Lower leg skin (tissue), 4 donors: ENCODE measurements around the gene PXDN. TPM values are rescaled to one million over a fixed set of nuclear protein-coding genes. Genes with fewer than 3 reads are reported as not detected.
A peak's percentile ranks its signal among the peaks of the same experiment; 100 is the strongest.
"Not testable (repeated sequence)": the region's sequence is repeated elsewhere in the genome, so short reads cannot be mapped to it uniquely, and the experiment has no call there.

ENCODE experiments used
- DNase-seq, 2 donors: peaks; one replicate each; pipeline ENCODE4 v3.0.0-alpha.2; 2019; ENCODE audit warnings: low spot score in 2 of 2
- H3K4me3 ChIP-seq: fragments of 200-600 bp; sonication (generic); 2 replicates; pipeline ENCODE4 v1.5.1; 2017; ENCODE audit warnings: mild to moderate bottlenecking, low read depth; ENCODE audit not compliant: poor library complexity, severe bottlenecking
- POLR2A ChIP-seq, 2 donors: fragments of 450-650 bp; IDR thresholded peaks; one replicate each; pipeline ENCODE4 v1.6.1; 2016 to 2017; ENCODE audit warnings: antibody characterized with exemption in 2 of 2, mild to moderate bottlenecking in 1 of 2, moderate library complexity in 1 of 2
- WGBS, 2 donors: methylation state at CpG; one replicate each; pipeline ENCODE4 v1.1.5; 2018; 5-methylcytosine and 5-hydroxymethylcytosine counted together
- intact Hi-C: fragments of 100-400 bp; cut with DNase I; formaldehyde crosslinking; loops from one replicate; pipeline ENCODE4 v1.15.0; 2023; ENCODE audit warnings: low total_unique reads
- total RNA-seq, 4 donors: library from RNA; depleted of rRNA; stranded (reverse); fragments of >200 nt; gene quantifications; one replicate each; pipeline ENCODE4 v1.1.0, GENCODE V29; 2016
- TF ChIP-seq, protein P1 (sequence below), 3 donors: fragments of 450-650 bp; IDR thresholded peaks; one replicate each; pipeline ENCODE4 v1.5.1; 2016; ENCODE audit warnings: antibody characterized with exemption in 3 of 3, mild to moderate bottlenecking in 3 of 3, moderate library complexity in 2 of 3

Gene PXDN
- total RNA-seq, 4 donors from 2014 or later: 4.7 to 13.7 (median 7.0) TPM

DNA sequence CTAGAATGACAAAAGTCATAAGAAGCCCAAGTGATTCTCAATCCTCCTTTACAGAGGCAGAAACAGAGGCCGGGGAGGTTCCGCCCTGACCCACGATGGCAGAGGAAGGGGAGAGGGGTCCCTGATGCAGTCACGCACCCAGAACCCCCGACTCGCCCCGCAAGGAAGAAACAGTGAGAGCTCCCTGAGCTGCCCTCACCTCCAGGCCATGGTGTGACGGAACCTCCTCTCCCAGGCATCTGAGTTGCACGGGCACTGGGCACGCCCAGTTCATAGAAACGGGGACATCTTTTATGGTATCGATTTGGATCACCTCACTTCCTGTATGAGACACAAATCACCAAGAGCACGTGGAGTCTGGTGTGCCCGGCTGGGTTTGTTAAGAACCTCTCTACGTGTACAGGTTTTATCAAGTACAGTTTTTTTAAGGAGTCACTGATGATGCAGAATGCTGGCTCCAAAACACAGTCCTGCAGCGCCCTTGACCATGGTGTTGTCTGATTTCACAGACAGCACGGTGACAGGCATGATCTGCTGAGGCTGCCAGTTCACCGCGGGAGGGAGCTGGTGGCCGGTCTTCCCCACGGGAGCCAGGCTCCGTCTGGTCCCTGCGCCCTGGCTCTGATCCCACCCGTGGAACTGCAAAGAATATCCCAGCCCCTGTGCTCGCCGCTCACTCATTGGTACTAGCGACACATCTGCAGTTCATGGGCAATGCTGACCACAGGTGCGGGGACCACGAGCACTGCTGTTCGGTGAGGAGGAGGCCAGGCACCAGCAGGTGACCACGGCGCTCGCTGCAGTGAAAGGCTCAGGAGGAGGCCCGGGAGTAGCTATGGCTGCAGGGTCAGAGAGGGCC is 35.6 kb downstream of the PXDN start:
- TF ChIP-seq, protein P1, sequence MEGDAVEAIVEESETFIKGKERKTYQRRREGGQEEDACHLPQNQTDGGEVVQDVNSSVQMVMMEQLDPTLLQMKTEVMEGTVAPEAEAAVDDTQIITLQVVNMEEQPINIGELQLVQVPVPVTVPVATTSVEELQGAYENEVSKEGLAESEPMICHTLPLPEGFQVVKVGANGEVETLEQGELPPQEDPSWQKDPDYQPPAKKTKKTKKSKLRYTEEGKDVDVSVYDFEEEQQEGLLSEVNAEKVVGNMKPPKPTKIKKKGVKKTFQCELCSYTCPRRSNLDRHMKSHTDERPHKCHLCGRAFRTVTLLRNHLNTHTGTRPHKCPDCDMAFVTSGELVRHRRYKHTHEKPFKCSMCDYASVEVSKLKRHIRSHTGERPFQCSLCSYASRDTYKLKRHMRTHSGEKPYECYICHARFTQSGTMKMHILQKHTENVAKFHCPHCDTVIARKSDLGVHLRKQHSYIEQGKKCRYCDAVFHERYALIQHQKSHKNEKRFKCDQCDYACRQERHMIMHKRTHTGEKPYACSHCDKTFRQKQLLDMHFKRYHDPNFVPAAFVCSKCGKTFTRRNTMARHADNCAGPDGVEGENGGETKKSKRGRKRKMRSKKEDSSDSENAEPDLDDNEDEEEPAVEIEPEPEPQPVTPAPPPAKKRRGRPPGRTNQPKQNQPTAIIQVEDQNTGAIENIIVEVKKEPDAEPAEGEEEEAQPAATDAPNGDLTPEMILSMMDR (IDR thresholded peaks at IDR 0.05): no peak
- TF ChIP-seq POLR2A (IDR thresholded peaks at IDR 0.05): no peak
- WGBS, 2 donors: 58 to 67% methylated on average over 29 to 34 of the region's 34 CpGs
- H3K4me3 ChIP-seq: no peak overlapping the region
- peak; percentile 16 to 82 for DNase-seq
- intact Hi-C loops: no loop called here

DNA sequence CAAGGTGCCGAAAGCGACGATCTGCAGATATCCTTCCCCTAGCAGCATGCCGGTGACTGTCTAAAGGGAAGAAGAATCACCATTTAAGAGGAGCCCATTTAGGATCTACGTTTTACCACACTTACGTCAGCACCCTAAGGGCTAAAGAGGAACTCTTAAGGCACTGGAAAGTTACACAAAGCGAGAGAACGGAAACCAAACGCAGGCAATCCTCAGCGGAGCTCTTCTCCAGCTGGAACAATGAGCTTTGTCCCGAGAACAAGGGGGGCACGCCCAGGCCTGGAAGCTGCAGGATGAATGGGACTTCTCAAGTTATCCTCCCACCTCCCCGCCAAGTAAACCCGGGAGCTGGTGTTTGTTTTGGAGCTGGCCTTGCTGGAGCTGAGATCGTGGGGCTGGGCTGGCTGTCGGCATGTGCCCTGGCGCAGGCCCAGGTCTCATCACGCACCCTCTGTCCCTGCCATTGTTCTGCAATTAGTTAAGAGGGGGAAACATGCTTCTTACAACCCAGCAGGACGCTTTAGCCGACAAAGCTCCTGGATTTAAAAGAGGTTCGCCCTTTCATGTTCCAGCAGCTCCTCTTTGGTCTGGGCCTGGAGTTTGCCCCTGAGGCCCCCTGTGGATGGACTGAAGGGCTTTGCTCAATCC is 36.4 kb downstream of the PXDN start:
- peak; percentile 59 to 91 for DNase-seq
- intact Hi-C loops: no loop called here
- H3K4me3 ChIP-seq: no peak overlapping the region
- 10 to 14% methylated on average over 17 to 21 of the region's 21 CpGs for WGBS, 2 donors
- no peak for TF ChIP-seq POLR2A (IDR thresholded peaks at IDR 0.05)
- TF ChIP-seq, protein P1 (IDR thresholded peaks at IDR 0.05): no peak

DNA sequence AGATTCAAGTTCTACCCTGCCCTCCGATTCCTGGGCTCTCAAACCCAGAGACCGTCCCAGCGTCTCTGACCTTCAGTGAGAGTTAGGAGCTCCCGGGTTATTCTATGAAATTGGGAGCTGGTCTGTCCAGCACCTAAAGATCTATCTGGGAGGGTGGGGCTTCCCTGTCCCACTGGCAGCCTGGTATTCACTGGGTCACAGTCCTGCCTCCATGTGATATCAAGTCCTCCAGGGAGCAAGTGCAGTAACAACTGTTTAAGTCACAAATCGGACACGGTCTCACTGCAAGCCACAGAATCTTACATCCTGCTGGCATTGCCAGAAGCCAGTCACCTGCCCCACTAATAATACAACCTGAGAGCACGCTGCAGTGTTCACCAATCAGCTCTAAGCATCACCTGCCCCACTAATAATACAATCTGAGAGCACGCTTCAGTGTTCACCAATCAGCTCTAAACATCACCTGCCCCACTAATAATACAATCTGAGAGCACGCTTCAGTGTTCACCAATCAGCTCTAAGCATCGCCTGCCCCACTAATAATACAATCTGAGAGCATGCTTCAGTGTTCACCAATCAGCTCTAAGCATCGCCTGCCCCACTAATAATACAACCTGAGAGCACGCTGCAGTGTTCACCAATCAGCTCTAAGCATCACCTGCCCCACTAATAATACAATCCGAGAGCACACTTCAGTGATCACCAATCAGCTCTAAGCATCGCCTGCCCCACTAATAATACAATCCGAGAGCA is 38.0 kb downstream of the PXDN start:
- intact Hi-C loops, H3K4me3 ChIP-seq, DNase-seq: not testable (repeated sequence)
- 74 to 78% methylated on average over 11 to 15 of the region's 15 CpGs for WGBS, 2 donors

DNA sequence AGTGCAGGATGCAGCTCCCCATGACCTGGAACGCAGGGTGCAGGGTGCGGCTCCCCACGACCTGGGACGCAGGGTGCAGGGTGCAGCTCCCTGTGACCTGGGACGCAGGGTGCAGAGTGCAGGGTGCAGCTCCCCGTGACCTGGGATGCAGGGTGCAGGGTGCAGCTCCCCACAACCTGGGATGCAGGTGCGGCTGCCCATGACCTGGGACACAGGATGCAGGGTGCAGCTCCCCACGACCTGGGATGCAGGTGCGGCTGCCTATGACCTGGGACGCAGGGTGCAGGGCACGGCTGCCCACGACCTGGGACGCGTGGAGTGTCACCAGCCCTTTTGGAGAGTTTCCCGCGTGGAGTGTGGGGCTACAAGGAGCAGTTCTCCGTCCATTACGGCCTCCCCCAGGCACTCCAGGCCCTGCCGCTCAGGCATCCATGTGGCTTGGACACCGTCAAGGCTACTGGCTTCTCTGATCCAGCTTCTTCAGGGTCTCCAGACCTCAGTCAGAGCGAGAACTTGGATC is 38.7 kb downstream of the PXDN start:
- intact Hi-C loops: no loop called here
- no peak for DNase-seq
- WGBS, 2 donors: 86 to 91% methylated on average over 14 to 20 of the region's 21 CpGs

DNA sequence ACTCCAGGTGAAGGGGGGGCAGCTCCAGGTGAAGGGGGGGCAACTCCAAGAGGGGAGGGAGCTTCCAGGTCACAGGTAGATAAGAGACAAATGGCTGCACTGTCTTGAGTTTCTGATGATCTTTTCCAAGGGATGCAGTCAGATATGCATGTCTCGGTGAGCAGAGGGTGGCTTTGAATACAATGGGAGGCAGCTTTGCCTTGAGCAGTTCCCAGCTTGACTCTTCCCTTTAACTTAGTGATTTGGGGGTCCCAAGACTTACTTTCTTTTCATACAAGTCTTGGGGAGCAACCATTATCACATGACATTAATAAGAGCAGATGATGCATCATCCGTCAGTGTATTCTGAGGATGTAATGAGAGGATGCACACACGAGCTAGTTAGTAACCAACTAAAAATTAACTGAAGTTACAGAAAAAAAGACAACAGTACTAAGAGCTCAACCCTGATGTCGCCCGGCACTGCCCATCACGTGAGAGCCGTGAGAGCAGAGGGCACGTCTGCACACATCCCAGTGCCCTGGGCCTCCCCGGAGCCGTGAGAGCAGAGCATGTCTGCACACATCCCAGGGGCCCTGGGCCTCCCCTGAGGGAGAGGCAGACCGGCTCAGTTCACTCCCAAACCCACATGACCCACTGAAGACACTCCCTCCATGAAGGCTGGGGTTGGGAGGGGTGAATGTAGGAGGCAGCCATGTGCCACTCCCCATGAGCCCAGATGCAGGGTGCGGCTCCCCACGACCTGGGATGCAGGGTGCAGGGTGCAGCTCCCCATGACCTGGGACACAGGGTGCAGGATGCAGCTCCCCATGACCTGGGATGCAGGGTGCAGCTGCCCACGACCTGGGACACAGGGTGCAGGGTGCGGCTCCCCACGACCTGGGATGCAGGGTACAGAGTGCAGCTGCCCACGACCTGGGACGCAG is 39.4 kb downstream of the PXDN start:
- intact Hi-C loops: no loop called here
- DNase-seq: no peak
- TF ChIP-seq POLR2A (IDR thresholded peaks at IDR 0.05): no peak
- TF ChIP-seq, protein P1 (IDR thresholded peaks at IDR 0.05): no peak
- H3K4me3 ChIP-seq: no peak overlapping the region
- WGBS, 2 donors: 65 to 66% methylated on average over 13 to 17 of the region's 18 CpGs

More for the DNA sequence above, 38.7 kb downstream of the PXDN start:
- TF ChIP-seq, protein P1 (IDR thresholded peaks at IDR 0.05): no peak
- TF ChIP-seq POLR2A (IDR thresholded peaks at IDR 0.05): no peak
- H3K4me3 ChIP-seq: no peak overlapping the region
